Muscle of arm (tissue), 12 donors: ENCODE results near the gene OPN5. TPM values are rescaled to one million over a fixed set of nuclear protein-coding genes. Genes with fewer than 3 reads are reported as not detected.

Experiments
- DNase-seq: peaks from one replicate; pipeline ENCODE4 v3.0.0-alpha.2; 2013
- polyA plus RNA-seq, 12 donors: library from polyadenylated mRNA; unstranded; fragments of 120-200 nt; gene quantifications; one replicate each; pipeline ENCODE4 v1.2.1, GENCODE V29; 2013; ENCODE audit not compliant: insufficient read length in 12 of 12

Gene OPN5
- polyA plus RNA-seq, 12 donors = 0.09 to 0.27 (median 0.17) TPM; not detected in 5

GRCh38 chr6:47788498-47788884 is 6.7 kb downstream of the OPN5 start:
- DNase-seq = no peak

GRCh38 chr6:47789553-47789952 is 7.7 kb downstream of the OPN5 start:
- no peak for DNase-seq

DNA sequence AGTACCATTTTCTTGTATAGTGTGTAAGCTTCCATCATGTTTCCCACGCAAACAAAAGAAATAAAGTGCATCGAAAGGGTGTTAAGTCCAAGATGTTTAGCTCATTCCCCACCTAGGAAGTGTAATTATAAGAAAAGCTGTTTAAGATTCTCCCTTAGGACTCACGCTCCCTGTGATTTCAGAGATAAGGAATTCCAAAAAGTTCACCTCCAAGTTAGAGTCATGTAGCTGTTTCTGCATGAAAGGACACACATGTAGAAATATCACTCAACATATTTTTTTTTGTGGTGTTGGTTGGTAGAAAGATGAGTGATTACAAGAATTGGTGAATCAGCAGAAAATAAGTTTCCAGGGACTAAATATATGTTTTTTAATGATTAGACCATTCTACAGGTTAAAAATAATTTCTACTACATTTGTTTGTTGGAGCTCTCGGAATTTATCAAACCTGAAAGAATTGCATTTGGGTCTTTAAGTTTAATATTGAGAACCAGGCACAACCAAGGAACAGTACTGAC is 10.4 kb downstream of the OPN5 start:
- no peak for DNase-seq

DNA sequence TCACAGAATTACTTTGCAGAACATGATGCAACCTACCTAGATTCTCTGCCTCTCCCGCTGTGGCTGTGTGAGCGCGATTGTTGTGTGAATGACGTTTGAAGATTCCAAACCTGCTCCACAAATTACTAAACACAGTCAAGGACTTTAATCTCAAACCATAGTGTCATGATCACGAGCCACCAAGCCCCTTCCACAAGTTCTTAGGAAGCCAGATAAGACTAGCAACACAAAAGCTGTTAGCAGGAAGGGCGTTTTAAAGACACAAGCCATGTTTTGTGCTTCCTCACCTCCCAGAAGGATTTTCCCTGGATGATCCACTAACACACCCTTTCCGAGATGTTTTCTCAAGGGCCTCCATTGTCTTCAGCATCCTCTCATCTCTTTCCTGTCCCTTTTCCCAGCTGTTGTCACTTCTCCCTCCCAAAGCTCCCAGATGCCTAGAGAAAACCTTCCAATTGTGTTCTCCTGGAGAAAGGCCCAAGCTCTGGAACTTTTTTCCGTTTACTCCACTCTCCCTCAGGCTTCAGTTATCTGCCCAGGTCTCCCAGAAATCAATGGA is 12.8 kb downstream of the OPN5 start:
- DNase-seq = no peak

DNA sequence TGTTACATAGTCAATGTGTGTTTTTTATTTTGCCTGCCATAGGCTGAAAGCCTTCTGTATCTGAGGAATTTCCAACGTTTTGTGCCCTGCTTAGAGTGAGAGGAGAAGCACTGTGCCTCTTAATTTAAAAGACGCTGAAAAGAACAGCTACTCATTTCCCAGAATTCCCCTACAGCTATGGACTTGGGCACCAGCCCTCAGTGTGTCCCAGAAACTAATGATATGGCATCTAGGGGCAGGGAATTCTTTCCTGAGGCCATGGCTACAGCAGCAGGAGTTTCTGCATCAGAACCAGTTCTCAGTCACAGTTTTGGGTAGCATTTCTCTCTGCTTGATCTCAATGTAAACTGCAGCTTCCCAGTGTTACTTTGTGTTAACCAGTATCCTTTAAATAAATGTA is 20.2 kb downstream of the OPN5 start:
- DNase-seq = no peak

DNA sequence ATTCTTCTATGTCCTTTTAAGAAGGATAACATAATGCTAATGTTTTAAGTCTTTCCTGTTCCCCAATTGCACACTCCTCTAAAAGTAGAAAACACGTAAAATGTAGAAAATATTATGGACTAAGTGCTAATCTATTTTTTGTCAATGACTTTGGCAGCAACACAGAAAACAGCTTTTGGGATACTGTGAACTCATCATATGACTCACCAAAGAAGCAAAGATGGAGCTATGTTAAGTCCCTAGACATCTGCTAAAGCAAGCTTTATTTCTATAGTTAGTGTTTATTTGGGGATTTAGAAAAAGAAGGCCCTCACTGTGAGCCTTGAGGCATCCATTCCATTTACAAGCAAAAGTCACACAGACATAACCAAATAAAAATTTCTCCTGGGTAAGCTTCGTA is 23.0 kb downstream of the OPN5 start:
- peak; percentile 5 for DNase-seq

DNA sequence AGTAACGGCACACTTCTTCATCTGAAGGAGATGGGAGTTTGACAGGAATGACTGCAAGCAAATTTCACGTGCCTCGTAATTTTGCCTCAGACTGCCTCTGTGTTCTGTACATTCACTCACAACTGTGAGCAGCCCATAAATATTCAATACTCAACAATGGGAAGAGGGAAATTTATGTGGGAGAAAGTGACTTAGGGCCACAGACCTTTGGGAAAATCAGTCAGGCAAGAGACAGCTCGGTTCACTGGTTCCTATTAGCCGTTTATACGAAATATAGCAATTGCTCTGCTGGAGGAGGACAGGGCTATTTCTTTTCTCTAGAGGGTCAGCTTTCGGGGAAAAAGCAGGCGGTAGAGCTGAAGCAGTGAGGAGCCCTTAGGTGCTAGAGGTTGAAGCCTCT is 28.0 kb downstream of the OPN5 start:
- no peak for DNase-seq

GRCh38 chr6:47810885-47811284 is 29.1 kb downstream of the OPN5 start:
- DNase-seq = no peak

DNA sequence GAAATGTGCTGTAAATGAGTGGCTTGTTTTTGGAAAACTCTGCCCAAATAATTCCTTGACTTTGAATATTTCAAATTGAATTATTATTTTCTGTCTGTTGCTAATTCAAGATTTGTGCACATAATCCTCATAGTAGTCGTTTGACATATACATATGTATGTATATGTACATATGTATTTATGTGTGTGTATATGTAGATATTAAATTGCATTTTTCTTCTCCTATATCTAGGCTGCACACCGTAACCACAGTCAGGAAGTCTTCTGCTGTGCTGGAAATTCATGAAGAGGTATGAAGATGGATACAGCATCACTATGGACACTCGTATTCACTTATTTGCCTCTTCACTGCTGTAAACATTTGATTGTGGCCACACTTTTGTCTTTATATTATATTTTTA is 29.6 kb downstream of the OPN5 start:
- DNase-seq = no peak

DNA sequence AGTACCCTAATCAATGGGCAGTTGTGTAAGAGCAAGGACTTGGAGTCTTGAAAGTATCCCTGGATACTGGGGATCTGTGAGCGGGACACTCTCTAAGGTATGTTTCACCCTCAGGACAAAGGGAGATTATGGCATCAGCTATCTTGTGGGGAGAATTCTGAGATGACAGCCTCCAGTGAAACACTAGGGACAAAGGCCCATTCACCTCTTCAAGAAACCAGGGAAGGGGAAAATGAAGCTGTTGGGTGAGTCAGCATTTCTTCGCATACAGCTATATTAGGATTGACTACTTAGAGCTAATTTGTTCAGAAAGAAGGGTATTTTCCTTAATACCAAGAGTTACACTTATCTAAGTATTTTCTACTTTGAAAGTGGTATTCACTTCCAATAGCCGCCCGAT is 35.9 kb downstream of the OPN5 start:
- DNase-seq = no peak

DNA sequence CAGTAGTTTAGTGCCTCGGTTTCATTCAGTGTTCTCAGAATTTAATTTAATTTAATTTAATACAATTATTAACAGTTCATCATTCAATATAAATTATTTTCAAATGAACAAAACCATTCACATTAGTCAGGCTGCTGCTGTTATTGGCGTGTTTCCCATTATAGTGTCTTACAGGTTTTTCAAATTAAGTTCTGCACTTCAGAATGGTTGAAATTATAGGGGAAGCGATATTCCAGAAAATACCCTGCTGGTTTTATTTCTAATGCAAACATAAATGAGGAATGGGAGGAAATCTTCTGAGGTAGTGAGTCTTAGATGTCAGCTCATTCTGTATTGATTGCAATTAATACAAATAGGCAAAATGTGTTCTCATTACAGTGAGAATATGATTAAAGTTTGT is 37.6 kb downstream of the OPN5 start:
- DNase-seq = no peak

DNA sequence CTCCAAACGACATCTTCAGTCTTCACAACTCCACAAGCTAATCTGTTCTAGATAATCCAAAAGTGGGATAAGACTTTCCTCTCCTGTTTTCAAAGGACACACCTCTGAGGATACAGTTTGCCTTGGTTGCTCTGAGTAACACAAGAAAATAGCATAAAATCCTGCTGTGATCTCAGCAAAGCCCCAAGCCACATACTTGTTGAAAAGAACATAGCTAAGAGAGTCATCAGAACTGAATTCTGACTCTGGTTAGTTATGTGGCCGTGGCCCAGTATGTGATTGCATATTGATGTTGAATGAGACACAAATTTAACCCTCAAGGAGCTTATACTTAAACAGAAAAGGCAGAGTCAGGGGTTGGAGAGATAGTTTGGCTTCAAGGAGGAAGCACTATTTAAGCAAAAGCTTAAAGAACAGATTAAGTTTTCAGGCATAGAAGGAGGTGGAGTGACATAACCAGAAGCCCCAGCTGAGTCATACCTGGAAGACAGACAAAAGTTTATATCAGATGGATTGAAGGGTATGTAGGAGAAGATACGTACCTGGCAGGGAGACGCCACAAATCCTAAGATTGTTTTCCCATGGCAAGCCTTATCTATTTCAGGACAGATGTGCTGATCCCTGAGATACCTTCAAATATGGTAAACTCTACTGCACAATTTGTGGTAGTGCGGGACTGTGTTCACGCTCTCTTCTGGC is 41.2 kb downstream of the OPN5 start:
- no peak for DNase-seq

DNA sequence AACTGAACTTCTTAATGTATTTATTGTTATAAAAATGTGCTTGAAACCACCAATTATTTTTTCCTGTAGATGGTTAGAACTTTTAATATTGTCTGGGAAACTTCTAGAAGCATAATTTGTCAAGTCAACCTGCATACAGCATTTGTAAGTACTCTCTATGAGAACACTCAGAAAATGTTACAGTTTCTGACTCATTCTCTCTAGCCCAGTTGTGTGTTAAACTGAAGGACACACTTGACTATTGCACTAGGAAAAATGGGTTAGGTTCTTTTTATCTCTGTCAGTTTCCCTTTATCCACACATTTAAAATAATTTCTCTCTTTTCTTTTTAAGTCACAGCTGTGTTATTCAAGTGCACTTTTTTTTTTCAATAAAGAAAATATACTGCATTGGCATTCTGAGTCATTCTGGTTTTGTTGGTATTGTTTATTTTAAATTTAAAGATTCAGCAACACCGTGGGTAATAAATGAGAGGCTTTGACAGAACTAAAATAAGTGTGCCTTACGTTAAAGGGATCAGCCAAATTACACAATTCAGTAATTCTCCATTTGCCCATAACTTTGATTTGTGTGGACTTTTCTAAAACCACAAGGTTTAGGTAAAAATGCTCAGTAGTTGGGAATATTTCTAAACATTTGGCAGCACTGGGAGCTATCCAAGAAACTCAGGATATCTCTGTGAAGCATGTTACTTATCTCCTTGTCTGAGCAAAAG is 50.7 kb downstream of the OPN5 start:
- no peak for DNase-seq

DNA sequence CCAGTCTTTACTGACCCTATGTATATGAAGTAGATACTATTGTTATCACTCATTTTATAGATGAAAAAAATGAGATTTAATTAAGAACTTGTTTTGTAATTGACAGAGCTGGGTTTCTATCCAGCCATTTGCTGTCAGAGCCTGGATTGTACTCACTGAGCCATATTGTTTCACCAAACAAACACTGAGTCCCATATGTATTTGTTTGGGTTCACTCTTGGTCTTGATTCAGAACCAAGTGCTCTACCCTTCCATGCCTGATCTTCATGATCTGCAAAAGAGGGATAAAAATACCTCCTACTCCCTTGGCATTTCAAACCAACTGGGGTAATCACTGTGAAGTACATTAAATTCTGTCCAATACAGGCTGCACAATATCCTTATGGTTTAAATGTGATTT is 52.4 kb downstream of the OPN5 start:
- no peak for DNase-seq

DNA sequence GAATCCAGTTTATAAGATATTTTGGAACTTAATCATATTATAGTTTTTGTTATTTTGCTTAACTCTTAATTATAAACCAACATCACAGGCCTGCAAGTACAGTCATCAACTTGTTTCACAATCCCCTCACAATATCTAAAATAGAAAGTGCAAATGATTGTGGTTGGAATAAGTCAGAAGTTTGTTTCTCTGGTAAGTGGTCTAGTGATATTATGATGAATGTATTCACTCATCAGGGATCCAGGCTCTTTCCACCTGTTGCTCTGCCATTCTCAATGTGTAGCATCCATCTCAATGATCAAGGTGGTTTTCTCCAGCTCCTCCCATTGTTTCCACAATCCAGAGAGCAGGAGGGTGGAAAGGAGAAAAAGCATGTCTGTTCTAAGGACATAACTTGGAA is 54.2 kb downstream of the OPN5 start:
- no peak for DNase-seq

- DNase-seq = no peak
Observed at GRCh38 chr6:47836639-47837038, 54.8 kb downstream of the OPN5 start.

GRCh38 chr6:47839645-47840044 is 57.8 kb downstream of the OPN5 start:
- no peak for DNase-seq

GRCh38 chr6:47844881-47845280 is 63.0 kb downstream of the OPN5 start:
- DNase-seq = no peak

DNA sequence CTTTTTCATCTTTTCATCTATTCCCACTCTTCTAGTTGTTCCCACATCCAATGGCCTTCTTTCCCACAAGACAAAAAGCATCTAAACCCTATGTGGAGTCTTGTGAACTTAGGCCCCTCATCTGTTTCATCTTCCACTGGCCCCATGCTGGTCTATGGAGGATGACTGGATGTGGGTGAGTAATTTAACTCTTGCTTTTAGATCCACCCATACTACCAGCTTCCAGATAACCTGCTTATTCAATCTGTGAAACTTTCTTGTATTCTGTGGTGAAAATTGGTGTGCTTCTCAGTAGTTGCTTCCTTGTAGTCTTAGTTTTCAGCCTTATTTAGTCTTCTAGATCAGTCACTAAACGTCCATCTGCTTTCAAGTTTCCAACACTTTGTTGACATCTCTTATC is 64.9 kb downstream of the OPN5 start:
- DNase-seq = no peak

- no peak for DNase-seq
Observed at GRCh38 chr6:47851091-47851490, 69.3 kb downstream of the OPN5 start.

- DNase-seq = no peak
Observed at GRCh38 chr6:47852727-47853126, 70.9 kb downstream of the OPN5 start.

DNA sequence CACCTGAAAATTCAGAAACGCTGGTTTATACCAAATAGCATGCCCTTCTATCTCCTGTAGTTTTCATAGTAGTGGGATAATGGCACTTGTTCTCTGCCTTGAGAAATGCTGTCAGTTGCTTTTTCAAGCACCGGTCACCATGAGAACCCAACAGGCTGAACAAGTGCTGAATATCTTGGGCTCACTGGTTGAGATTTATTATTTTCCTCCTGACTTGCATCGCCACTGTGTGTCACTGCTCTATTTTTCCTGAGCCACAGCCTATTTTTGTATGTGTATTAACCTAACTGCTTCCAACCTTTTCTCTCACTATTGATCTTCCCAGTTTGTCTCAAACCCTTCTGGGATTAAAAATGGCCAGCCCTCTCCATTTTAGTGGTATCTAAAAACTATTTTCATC is 71.9 kb downstream of the OPN5 start:
- no peak for DNase-seq

DNA sequence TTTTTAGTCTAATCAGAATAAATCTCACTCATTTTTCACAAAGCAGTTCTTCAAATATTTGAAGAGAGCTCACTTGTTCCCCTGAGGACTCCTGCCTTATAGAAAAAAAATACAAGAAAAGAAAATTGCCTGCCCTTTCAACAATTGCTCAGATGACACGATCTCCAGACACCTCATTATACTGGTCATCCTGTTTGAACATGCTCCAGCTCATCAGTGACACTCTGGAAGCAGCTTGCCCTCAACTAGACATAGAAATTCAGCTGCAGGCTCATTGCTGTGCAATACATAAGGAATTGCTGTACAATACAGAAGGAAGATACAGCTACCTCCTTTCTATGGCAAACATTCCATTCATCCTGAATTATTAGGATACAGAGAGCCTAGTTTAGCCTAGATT is 73.1 kb downstream of the OPN5 start:
- DNase-seq = no peak
